H1 (cell line): ENCODE data around the gene SORBS1. TPM values are rescaled to one million over a fixed set of nuclear protein-coding genes. Genes with fewer than 3 reads are reported as not detected.

Experiments used
- CTCF ChIA-PET: fragments of 300-600 bp; sonication (Branson Sonifier 250); formaldehyde crosslinking; loops from one replicate; lab custom pipeline; 2021; ENCODE audit not compliant: partially characterized antibody; lab: Charles Lee
- POLR2A ChIA-PET: fragments of 300-600 bp; sonication (Branson Sonifier 250); formaldehyde crosslinking; loops from one replicate; lab custom pipeline; 2021; ENCODE audit warnings: inconsistent platforms; ENCODE audit not compliant: partially characterized antibody; lab: Charles Lee
- DNase-seq, 2 experiments: peaks; one replicate each; pipeline versions ENCODE4 v3.0.0 to v3.0.0-alpha.2; 2010 to 2022; ENCODE audit warnings: low spot score in 2 of 2, low read depth in 1 of 2, mixed read lengths in 1 of 2
- FAIRE-seq: peaks from 2 replicates; lab custom pipeline; 2011; peaks lifted over from hg19 to GRCh38; lab: Jason Lieb, UNC
- H2AFZ ChIP-seq: 2 replicates; pipeline ENCODE4 v1.8.1; 2012; ENCODE audit warnings: low read length, inconsistent platforms
- H2AK5ac ChIP-seq: 2 replicates; pipeline ENCODE4 v1.6.1; 2013; ENCODE audit warnings: low read depth, low read length
- H2BK120ac ChIP-seq: replicated peaks from 2 replicates; pipeline ENCODE3; 2013; ENCODE audit warnings: low read depth, low read length, inconsistent platforms
- H2BK12ac ChIP-seq: 2 replicates; pipeline ENCODE4 v1.6.1; 2013; ENCODE audit warnings: low read depth, low read length
- H2BK15ac ChIP-seq: 2 replicates; pipeline ENCODE4 v1.6.1; 2013; ENCODE audit warnings: low read length
- H2BK20ac ChIP-seq: 2 replicates; pipeline ENCODE4 v1.6.1; 2013; ENCODE audit warnings: low read length
- H2BK5ac ChIP-seq: 2 replicates; pipeline ENCODE4 v1.6.1; 2013; ENCODE audit warnings: low read depth, low read length
- H3K14ac ChIP-seq: 2 replicates; pipeline ENCODE4 v1.6.1; 2013; ENCODE audit warnings: inconsistent platforms; ENCODE audit not compliant: insufficient read length
- H3K18ac ChIP-seq: 2 replicates; pipeline ENCODE4 v1.6.1; 2013; ENCODE audit warnings: low read length; ENCODE audit errors: extremely low read depth
- H3K23ac ChIP-seq: 2 replicates; pipeline ENCODE4 v1.6.1; 2013; ENCODE audit warnings: inconsistent platforms; ENCODE audit not compliant: insufficient read length
- H3K23me2 ChIP-seq: 2 replicates; pipeline ENCODE4 v1.6.1; 2013; ENCODE audit warnings: low read depth, low read length
- H3K27ac ChIP-seq: 2 replicates; pipeline ENCODE4 v1.6.1; 2011; ENCODE audit warnings: low read depth, low read length, inconsistent platforms
- H3K27me3 ChIP-seq, 4 experiments: replicated peaks in 1 of 4; 1 replicate in 1 of 4; 2 replicates in 3 of 4; pipeline versions ENCODE4 v1.6.1 to v1.8.1; 2011 to 2013; ENCODE audit warnings: low read length in 3 of 4, mild to moderate bottlenecking in 3 of 4, inconsistent platforms in 2 of 4, mixed read lengths in 2 of 4, moderate library complexity in 1 of 4; ENCODE audit not compliant: control insufficient read depth in 3 of 4, insufficient read depth in 3 of 4; ENCODE audit errors: extremely low read depth in 1 of 4
- H3K36me3 ChIP-seq, 4 experiments: 2 replicates each; pipeline versions ENCODE4 v1.6.1 to v1.8.1; 2011 to 2013; ENCODE audit warnings: mild to moderate bottlenecking in 4 of 4, low read length in 3 of 4, moderate library complexity in 2 of 4, control low read depth in 1 of 4, inconsistent platforms in 1 of 4; ENCODE audit not compliant: insufficient read depth in 4 of 4, control insufficient read depth in 2 of 4
- H3K4ac ChIP-seq: replicated peaks from 2 replicates; pipeline ENCODE3; 2013; ENCODE audit warnings: low read length, low read depth, mixed read lengths, inconsistent platforms; ENCODE audit not compliant: insufficient read length
- H3K4me1 ChIP-seq, 4 experiments: replicated peaks in 1 of 4; 1 replicate in 1 of 4; 2 replicates in 3 of 4; pipeline versions ENCODE4 v1.6.1 to v1.8.1; 2011 to 2013; ENCODE audit warnings: low read length in 3 of 4, inconsistent platforms in 2 of 4, mixed read lengths in 1 of 4; ENCODE audit not compliant: insufficient read depth in 4 of 4, control insufficient read depth in 3 of 4
- H3K4me2 ChIP-seq, 2 experiments: 2 replicates each; pipeline versions ENCODE4 v1.6.1 to v1.8.1; 2011 to 2013; ENCODE audit warnings: low read depth in 2 of 2, low read length in 2 of 2, control low read depth in 1 of 2, inconsistent platforms in 1 of 2, mild to moderate bottlenecking in 1 of 2; ENCODE audit not compliant: insufficient read depth in 1 of 2
- H3K4me3 ChIP-seq, 4 experiments: fragments of 200-600, 300-600 bp in 1 of 4; sonication (generic), shearing (Covaris generic), sonication (Bioruptor Twin) in 1 of 4; 2 replicates each; pipeline versions ENCODE4 v1.5.1 to v1.8.1; 2011 to 2016; ENCODE audit warnings: low read length in 4 of 4, low read depth in 3 of 4, control low read depth in 2 of 4, inconsistent platforms in 2 of 4, mild to moderate bottlenecking in 2 of 4, mixed read lengths in 1 of 4, moderate library complexity in 1 of 4; ENCODE audit not compliant: insufficient read depth in 2 of 4; ENCODE audit errors: extremely low read depth in 1 of 4
- H3K56ac ChIP-seq: replicated peaks from 2 replicates; pipeline ENCODE3; 2013; ENCODE audit warnings: low read depth, mild to moderate bottlenecking, mixed read lengths, low read length, inconsistent platforms; ENCODE audit not compliant: insufficient read length
- H3K79me1 ChIP-seq: 2 replicates; pipeline ENCODE4 v1.6.1; 2013; ENCODE audit warnings: low read depth, low read length, control low read depth
- H3K79me2 ChIP-seq, 2 experiments: 2 replicates each; pipeline versions ENCODE4 v1.6.1 to v1.8.1; 2012 to 2013; ENCODE audit warnings: low read length in 2 of 2, mild to moderate bottlenecking in 2 of 2, inconsistent platforms in 1 of 2; ENCODE audit not compliant: insufficient read depth in 2 of 2, control insufficient read depth in 1 of 2
- H3K9ac ChIP-seq, 4 experiments: replicated peaks in 1 of 4; 1 replicate in 1 of 4; 2 replicates in 3 of 4; pipeline versions ENCODE4 v1.6.1 to v1.8.1; 2011 to 2013; ENCODE audit warnings: low read depth in 3 of 4, low read length in 3 of 4, control low read depth in 2 of 4, mild to moderate bottlenecking in 2 of 4, moderate library complexity in 2 of 4, inconsistent platforms in 1 of 4; ENCODE audit errors: extremely low read depth in 1 of 4
- H3K9me3 ChIP-seq, 2 experiments: 2 replicates each; pipeline versions ENCODE4 v1.6.1 to v1.8.1; 2012 to 2013; ENCODE audit warnings: mild to moderate bottlenecking in 2 of 2, moderate library complexity in 2 of 2, control low read depth in 1 of 2, inconsistent platforms in 1 of 2, low read depth in 1 of 2, low read length in 1 of 2, mixed read lengths in 1 of 2; ENCODE audit not compliant: insufficient read depth in 2 of 2
- H4K20me1 ChIP-seq, 2 experiments: replicated peaks in 1 of 2; 2 replicates each; pipeline versions ENCODE3 to v1.8.1; 2011 to 2013; ENCODE audit warnings: inconsistent platforms in 2 of 2, low read length in 2 of 2, mild to moderate bottlenecking in 1 of 2; ENCODE audit not compliant: insufficient read depth in 2 of 2, control insufficient read depth in 1 of 2
- H4K5ac ChIP-seq: 2 replicates; pipeline ENCODE4 v1.6.1; 2013; ENCODE audit warnings: low read length, low read depth, mixed read lengths, inconsistent platforms; ENCODE audit not compliant: insufficient read length
- H4K8ac ChIP-seq: 2 replicates; pipeline ENCODE4 v1.8.0; 2013; ENCODE audit warnings: mild to moderate bottlenecking, moderate library complexity, low read length, inconsistent platforms; ENCODE audit not compliant: insufficient read depth; ENCODE audit errors: extremely low read depth
- H4K91ac ChIP-seq: replicated peaks from 2 replicates; pipeline ENCODE3; 2013; ENCODE audit warnings: low read length, mixed read lengths, inconsistent platforms; ENCODE audit not compliant: insufficient read length
- BRCA1 ChIP-seq: IDR thresholded peaks from 2 replicates; pipeline ENCODE4 v1.6.1; 2012; ENCODE audit warnings: low read depth, low read length, improper control_type of control experiment
- CBX5 ChIP-seq: fragments of 300-800, 300-1000 bp; sonication (generic); IDR thresholded peaks from 2 replicates; pipeline ENCODE4 v1.7.1; 2016; ENCODE audit warnings: antibody characterized with exemption, low read length, low read depth
- CHD2 ChIP-seq: IDR thresholded peaks from 2 replicates; pipeline ENCODE4 v1.6.1; 2012; ENCODE audit warnings: low read length, improper control_type of control experiment
- EGR1 ChIP-seq: IDR thresholded peaks from 2 replicates; pipeline ENCODE4 v1.6.1; 2011; ENCODE audit warnings: low read depth, low read length, borderline replicate concordance
- EZH2 ChIP-seq: fragments of 200-600 bp; sonication (generic); IDR thresholded peaks from 2 replicates; pipeline ENCODE4 v1.7.1; 2012; ENCODE audit warnings: low read depth, mild to moderate bottlenecking, moderate library complexity, low read length, inconsistent platforms; ENCODE audit not compliant: severe bottlenecking
- FOSL1 ChIP-seq: IDR thresholded peaks from 2 replicates; pipeline ENCODE4 v1.6.1; 2011; ENCODE audit warnings: mild to moderate bottlenecking, low read depth, low read length, moderate library complexity; ENCODE audit not compliant: insufficient read depth
- GTF2F1 ChIP-seq: IDR thresholded peaks from 2 replicates; pipeline ENCODE4 v1.6.1; 2012; ENCODE audit warnings: low read depth, low read length, improper control_type of control experiment, borderline replicate concordance
- KDM4A ChIP-seq: IDR thresholded peaks from one replicate; pipeline ENCODE4 v1.7.1; 2012; ENCODE audit warnings: low read depth, mild to moderate bottlenecking, moderate library complexity, low read length, inconsistent platforms; ENCODE audit not compliant: severe bottlenecking
- PHF8 ChIP-seq: fragments of 200-600 bp; sonication (generic); conservative IDR thresholded peaks from 2 replicates; pipeline ENCODE4 v1.7.1; 2012; ENCODE audit warnings: low read depth, mild to moderate bottlenecking, inconsistent platforms, low read length, moderate library complexity
- RNF2 ChIP-seq: fragments of 200-900, 300-1000 bp; sonication (generic); IDR thresholded peaks from 2 replicates; pipeline ENCODE4 v1.7.1; 2016; ENCODE audit warnings: borderline replicate concordance, low read depth, mild to moderate bottlenecking, antibody characterized with exemption, low read length; ENCODE audit not compliant: poor library complexity, severe bottlenecking; ENCODE audit errors: missing control alignments
- TAF1 ChIP-seq: IDR thresholded peaks from 2 replicates; pipeline ENCODE4 v1.6.1; 2011; ENCODE audit warnings: mild to moderate bottlenecking, low read depth, low read length
- TAF7 ChIP-seq: optimal IDR thresholded peaks from 2 replicates; pipeline ENCODE3; 2011; ENCODE audit warnings: low read depth, mild to moderate bottlenecking, inconsistent platforms, low read length, moderate library complexity, borderline replicate concordance
- TCF12 ChIP-seq: IDR thresholded peaks from 2 replicates; pipeline ENCODE4 v1.6.1; 2011; ENCODE audit warnings: low read depth, mild to moderate bottlenecking, low read length
- WGBS, 2 experiments: shearing (Covaris generic) in 1 of 2; methylation state at CpG; one replicate each; pipeline versions ENCODE4 v1.1.6 to v1.1.7; 2013 to 2015; ENCODE audit warnings: low lambda C conversion rate in 2 of 2, mixed read lengths in 2 of 2, inconsistent platforms in 1 of 2, low coverage in 1 of 2, missing lambda C conversion rate in 1 of 2; ENCODE audit not compliant: insufficient replicate concordance in 2 of 2, insufficient coverage in 1 of 2, insufficient read length in 1 of 2; ENCODE audit errors: extremely low coverage in 1 of 2, missing lambda C conversion rate in 1 of 2; 5-methylcytosine and 5-hydroxymethylcytosine counted together
- polyA plus RNA-seq, 7 experiments: library from polyadenylated mRNA; depleted of rRNA in 3 of 7; stranded (reverse) in 5 of 7; unstranded in 2 of 7; fragments of >200 nt in 5 of 7; fragments of 200-250 nt in 2 of 7; gene quantifications; 1 replicate in 5 of 7; 2 replicates in 1 of 7; 4 replicates in 1 of 7; pipeline versions ENCODE4 v1.2.1 to v1.2.3, GENCODE V29; 2011 to 2013; ENCODE audit warnings: missing spikeins in 2 of 7, mixed read lengths in 2 of 7
- total RNA-seq: library from RNA; stranded (reverse); fragmentation: NEBNext Ultra II Directional; extraction: Animal tissue kit (Norgen Biotek cat#: 25700); gene quantifications from 2 replicates; pipeline ENCODE4 v1.2.1, GENCODE V29; 2021
- TF ChIP-seq, protein P1 (sequence below): IDR thresholded peaks from 2 replicates; pipeline ENCODE4 v1.6.1; 2011; ENCODE audit warnings: low read depth, mild to moderate bottlenecking, low read length; ENCODE audit not compliant: insufficient read depth

SORBS1 gene
- total and polyA plus RNA-seq, 2 of the 8 experiments (the other 6 are each of a cell fraction or from before 2014, with no cell fraction given), result 16.0 to 35.0 TPM

DNA sequence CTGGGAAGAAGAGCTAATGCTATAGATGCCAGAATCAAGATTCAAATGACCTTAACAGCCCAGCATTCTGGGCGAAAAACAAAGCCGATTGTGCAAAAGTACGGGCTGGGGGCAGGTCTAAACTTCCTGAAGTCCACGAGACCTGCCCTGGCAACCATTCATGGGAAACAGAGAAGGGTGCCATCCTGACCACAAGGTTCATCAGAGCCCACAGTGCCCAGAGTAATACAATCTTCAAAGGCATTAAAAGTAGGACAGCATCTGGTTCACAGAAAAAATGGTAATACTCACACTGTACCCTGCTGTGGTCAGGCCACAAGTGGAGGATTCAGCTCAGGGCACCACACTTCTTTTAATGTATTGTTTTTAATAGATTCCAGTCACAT lies 36.1 kb downstream of the SORBS1 start:
- H2BK12ac ChIP-seq, result no peak overlapping the region
- H3K9me3 ChIP-seq, result no peaks in the 10 kb centered on the region
- no peak overlapping the region for H3K27ac ChIP-seq
- H3K79me1 ChIP-seq, result peaks cover 5% of the 10 kb centered on the region
- 92% methylated on average over 4 of the region's 4 CpGs; no CpG with 5 or more reads in 1 of the 2 experiments for WGBS, 2 experiments
- H2BK5ac ChIP-seq, result no peak overlapping the region
- CTCF ChIA-PET, result interaction anchor here (1.1 kb wide), 1 partner anchor 9 kb away, joined by 3 read pairs; no protein-coding TSS in a partner anchor
- H3K36me3 ChIP-seq, result no peaks in the 10 kb centered on the region; a peak in 1 of 8 replicates
- no peak overlapping the region for H3K4me3 ChIP-seq
- no peak overlapping the region for H4K8ac ChIP-seq
- H2BK15ac ChIP-seq, result no peak overlapping the region
- no peak overlapping the region for H3K4ac ChIP-seq
- DNase-seq, result no peak
- POLR2A ChIA-PET, result no interaction called here
- H3K9ac ChIP-seq, result no peak overlapping the region
- no peak overlapping the region for H2AK5ac ChIP-seq
- H4K5ac ChIP-seq, result no peak overlapping the region
- H3K23me2 ChIP-seq, result no peaks in the 10 kb centered on the region
- H3K4me1 ChIP-seq, result no peaks in the 10 kb centered on the region; a peak in 4 of 7 replicates
- no peak overlapping the region for H2BK20ac ChIP-seq
- peaks cover 3 to 75% of the 10 kb centered on the region in 2 experiments; a peak in 3 of 4 replicates for H3K79me2 ChIP-seq
- no peak overlapping the region for H2BK120ac ChIP-seq
- no peaks in the 10 kb centered on the region for H4K20me1 ChIP-seq
- H2AFZ ChIP-seq, result no peak overlapping the region
- H3K23ac ChIP-seq, result no peak overlapping the region
- H3K18ac ChIP-seq, result no peak overlapping the region
- H4K91ac ChIP-seq, result no peak overlapping the region
- H3K27me3 ChIP-seq, result no peaks in the 10 kb centered on the region
- no peak overlapping the region for H3K56ac ChIP-seq
- no peak overlapping the region for H3K4me2 ChIP-seq
- no peak overlapping the region for H3K14ac ChIP-seq
- no peak for FAIRE-seq
- TF ChIP-seq GTF2F1 (no peak), TCF12 (no peak), CBX5 (no peak), TAF7 (no peak), RNF2 (no peak), EGR1 (no peak), FOSL1 (no peak), PHF8 (no peak), BRCA1 (no peak), EZH2 (no peak), KDM4A (no peak), TAF1 (no peak), CHD2 (no peak)
- TF ChIP-seq, protein P1, sequence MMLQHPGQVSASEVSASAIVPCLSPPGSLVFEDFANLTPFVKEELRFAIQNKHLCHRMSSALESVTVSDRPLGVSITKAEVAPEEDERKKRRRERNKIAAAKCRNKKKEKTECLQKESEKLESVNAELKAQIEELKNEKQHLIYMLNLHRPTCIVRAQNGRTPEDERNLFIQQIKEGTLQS, result no peak
